Fibroblast of lung (primary cell): ENCODE results near the gene HMGCS2. TPM values are rescaled to one million over a fixed set of nuclear protein-coding genes. Genes with fewer than 3 reads are reported as not detected.
"Not testable (repeated sequence)": the region's sequence is repeated elsewhere in the genome, so short reads cannot be mapped to it uniquely, and the experiment has no call there.

Source experiments
- DNase-seq, 2 donors: peaks; one replicate each; pipeline versions ENCODE4 v3.0.0 to v3.0.0-alpha.2; 2010; ENCODE audit warnings: low read depth in 2 of 2
- H2AFZ ChIP-seq: 2 replicates; pipeline ENCODE4 v1.5.1; 2012; ENCODE audit warnings: low read length, control low read depth, inconsistent platforms
- H3K27ac ChIP-seq: 2 replicates; pipeline ENCODE4 v1.5.1; 2011; ENCODE audit warnings: low read length, control low read depth; ENCODE audit not compliant: insufficient read depth
- H3K27me3 ChIP-seq: 2 replicates; pipeline ENCODE4 v1.5.1; 2011; ENCODE audit warnings: mild to moderate bottlenecking, low read length; ENCODE audit not compliant: control insufficient read depth, insufficient read depth
- H3K36me3 ChIP-seq: 2 replicates; pipeline ENCODE4 v1.5.1; 2011; ENCODE audit warnings: low read length; ENCODE audit not compliant: control insufficient read depth, insufficient read depth
- H3K4me1 ChIP-seq: 2 replicates; pipeline ENCODE4 v1.5.1; 2011; ENCODE audit warnings: low read length; ENCODE audit not compliant: control insufficient read depth, insufficient read depth; ENCODE audit errors: extremely low read depth
- H3K4me2 ChIP-seq: 2 replicates; pipeline ENCODE4 v1.5.1; 2011; ENCODE audit warnings: low read length, control low read depth; ENCODE audit not compliant: insufficient read depth; ENCODE audit errors: extremely low read depth
- H3K4me3 ChIP-seq, 4 experiments: fragments of 200-600 bp in 1 of 4; sonication (generic) in 1 of 4; replicated peaks in 1 of 4; 2 replicates each; pipeline ENCODE4 v1.5.1; 2011 to 2016; ENCODE audit warnings: low read length in 4 of 4, low read depth in 3 of 4, mild to moderate bottlenecking in 3 of 4, control low read depth in 2 of 4, inconsistent platforms in 1 of 4, mixed read lengths in 1 of 4; ENCODE audit not compliant: insufficient read depth in 1 of 4; ENCODE audit errors: control extremely low read depth in 1 of 4
- H3K79me2 ChIP-seq: 2 replicates; pipeline ENCODE4 v1.5.1; 2012; ENCODE audit warnings: mild to moderate bottlenecking, low read length, inconsistent platforms; ENCODE audit not compliant: control insufficient read depth, insufficient read depth
- H3K9ac ChIP-seq: 2 replicates; pipeline ENCODE4 v1.5.1; 2011; ENCODE audit warnings: mild to moderate bottlenecking, low read length, control low read depth; ENCODE audit not compliant: insufficient read depth
- H3K9me3 ChIP-seq: 2 replicates; pipeline ENCODE4 v1.5.1; 2012; ENCODE audit warnings: low read depth, low read length; ENCODE audit not compliant: control insufficient read depth, insufficient read depth
- H4K20me1 ChIP-seq: 2 replicates; pipeline ENCODE4 v1.5.1; 2011; ENCODE audit warnings: low read length; ENCODE audit not compliant: control insufficient read depth, insufficient read depth; ENCODE audit errors: extremely low read depth
- EZH2 ChIP-seq: IDR thresholded peaks from 2 replicates; pipeline ENCODE4 v1.5.1; 2012; ENCODE audit warnings: low read length, control low read depth, mild to moderate bottlenecking; ENCODE audit errors: missing control alignments
- polyA plus RNA-seq, 2 donors: library from polyadenylated mRNA; depleted of rRNA in 1 of 2; stranded (reverse) in 1 of 2; unstranded in 1 of 2; fragments of >200 nt; gene quantifications; 2 replicates each; pipeline ENCODE4 v1.2.1, GENCODE V29; 2011 to 2012; ENCODE audit warnings: missing spikeins in 1 of 2
- total RNA-seq: library from RNA; depleted of rRNA; stranded (reverse); fragments of >200 nt; gene quantifications from 2 replicates; pipeline ENCODE4 v1.2.1, GENCODE V29; 2014
- TF ChIP-seq, protein P1 (sequence below), 2 donors: IDR thresholded peaks in 1 of 2; conservative IDR thresholded peaks in 1 of 2; 1 replicate in 1 of 2; 2 replicates in 1 of 2; pipeline ENCODE4 v1.5.1; 2011 to 2012; ENCODE audit warnings: low read length in 2 of 2, control low read depth in 1 of 2, inconsistent platforms in 1 of 2, low read depth in 1 of 2, mild to moderate bottlenecking in 1 of 2

The HMGCS2 gene
- total and polyA plus RNA-seq, 2 donors (not counting 1 experiment from before 2014, with no cell fraction given): not detected

DNA sequence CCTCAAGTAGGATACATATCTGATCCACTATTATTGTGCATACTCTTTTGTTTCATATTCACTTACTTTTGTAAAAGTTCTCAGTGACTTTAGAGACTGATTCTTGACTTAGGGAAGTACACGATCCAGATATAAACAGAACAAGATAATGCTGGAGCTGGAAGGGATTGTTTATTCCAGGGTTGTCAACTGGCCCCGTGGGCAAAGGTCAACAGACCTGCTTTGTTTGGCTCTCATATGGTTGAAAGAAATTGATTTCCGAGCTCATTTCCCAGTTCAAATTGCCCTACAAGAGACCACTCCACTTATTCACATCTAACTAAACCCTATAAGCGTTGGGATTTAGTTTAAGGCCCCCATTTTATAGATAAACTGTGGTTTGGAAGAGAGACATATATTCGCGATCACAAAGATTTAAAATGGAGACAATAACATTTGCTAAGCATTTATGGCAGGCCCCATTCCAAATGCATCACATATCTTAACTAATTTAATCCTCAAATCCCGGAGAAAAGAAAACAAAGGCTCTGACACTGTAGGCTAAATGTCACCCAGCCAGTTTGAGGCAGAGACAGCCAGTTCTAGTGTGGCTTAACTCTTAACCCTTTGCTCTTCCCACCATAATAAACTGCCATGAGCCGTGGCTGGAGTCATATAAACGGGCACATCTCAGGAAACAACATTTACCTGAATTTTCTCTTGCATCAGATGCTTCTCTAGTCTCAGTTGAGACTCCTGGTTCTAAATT, 21.9 kb upstream of the HMGCS2 start:
- H3K4me1 ChIP-seq: no peaks in the 10 kb centered on the region
- H3K4me2 ChIP-seq: no peak overlapping the region

DNA sequence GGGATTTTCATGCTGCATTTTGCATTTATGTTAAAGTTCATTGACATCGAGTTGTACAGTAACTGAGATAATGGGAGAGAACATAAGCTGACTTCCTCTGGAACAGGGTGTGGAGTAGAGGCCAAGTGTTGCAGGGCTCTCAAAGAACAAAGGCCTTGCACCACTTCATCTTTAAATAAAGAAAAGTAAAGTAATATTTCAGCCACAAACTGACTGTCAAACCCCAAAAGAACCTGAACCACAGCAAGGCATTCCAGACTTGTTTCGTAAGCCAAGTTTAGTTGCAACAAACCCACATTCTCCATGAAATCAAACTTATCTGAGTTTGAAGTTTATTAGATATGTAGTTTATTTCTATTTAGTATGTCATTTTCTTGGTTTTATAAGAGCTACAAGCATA, 19.1 kb upstream of the HMGCS2 start:
- no peak overlapping the region for H3K4me2 ChIP-seq
- no peak overlapping the region for H3K9ac ChIP-seq
- TF ChIP-seq EZH2: no peak
- TF ChIP-seq, protein P1, sequence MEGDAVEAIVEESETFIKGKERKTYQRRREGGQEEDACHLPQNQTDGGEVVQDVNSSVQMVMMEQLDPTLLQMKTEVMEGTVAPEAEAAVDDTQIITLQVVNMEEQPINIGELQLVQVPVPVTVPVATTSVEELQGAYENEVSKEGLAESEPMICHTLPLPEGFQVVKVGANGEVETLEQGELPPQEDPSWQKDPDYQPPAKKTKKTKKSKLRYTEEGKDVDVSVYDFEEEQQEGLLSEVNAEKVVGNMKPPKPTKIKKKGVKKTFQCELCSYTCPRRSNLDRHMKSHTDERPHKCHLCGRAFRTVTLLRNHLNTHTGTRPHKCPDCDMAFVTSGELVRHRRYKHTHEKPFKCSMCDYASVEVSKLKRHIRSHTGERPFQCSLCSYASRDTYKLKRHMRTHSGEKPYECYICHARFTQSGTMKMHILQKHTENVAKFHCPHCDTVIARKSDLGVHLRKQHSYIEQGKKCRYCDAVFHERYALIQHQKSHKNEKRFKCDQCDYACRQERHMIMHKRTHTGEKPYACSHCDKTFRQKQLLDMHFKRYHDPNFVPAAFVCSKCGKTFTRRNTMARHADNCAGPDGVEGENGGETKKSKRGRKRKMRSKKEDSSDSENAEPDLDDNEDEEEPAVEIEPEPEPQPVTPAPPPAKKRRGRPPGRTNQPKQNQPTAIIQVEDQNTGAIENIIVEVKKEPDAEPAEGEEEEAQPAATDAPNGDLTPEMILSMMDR (conservative IDR thresholded peaks at IDR 0.05 in 1 of 2, IDR thresholded peaks at IDR 0.05 in 1 of 2; ENCODE audit: low read depth in 1 of 2, low read length in 2 of 2): no peak
- H3K4me1 ChIP-seq: no peaks in the 10 kb centered on the region
- H3K9me3 ChIP-seq: no peaks in the 10 kb centered on the region
- DNase-seq: peak; percentile 66 to 87
- H4K20me1 ChIP-seq: no peaks in the 10 kb centered on the region
- H2AFZ ChIP-seq: no peak overlapping the region
- peaks cover 10% of the 10 kb centered on the region for H3K27me3 ChIP-seq
- H3K36me3 ChIP-seq: no peaks in the 10 kb centered on the region
- no peaks in the 10 kb centered on the region for H3K79me2 ChIP-seq
- no peak overlapping the region for H3K27ac ChIP-seq
- H3K4me3 ChIP-seq: no peak overlapping the region

More for the DNA sequence above, 21.9 kb upstream of the HMGCS2 start:
- Histone ChIP-seq H3K36me3 (no peaks in the 10 kb centered on the region), H2AFZ (no peak overlapping the region), H3K9ac (no peak overlapping the region), H3K27ac (no peak overlapping the region), H3K9me3 (no peaks in the 10 kb centered on the region), H4K20me1 (no peaks in the 10 kb centered on the region), H3K4me3 (no peak overlapping the region), H3K79me2 (no peaks in the 10 kb centered on the region), H3K27me3 (peaks cover 10% of the 10 kb centered on the region)
- no peak for DNase-seq
- TF ChIP-seq EZH2: no peak
- TF ChIP-seq, protein P1 (conservative IDR thresholded peaks at IDR 0.05 in 1 of 2, IDR thresholded peaks at IDR 0.05 in 1 of 2; ENCODE audit: low read depth in 1 of 2, low read length in 2 of 2): no peak

DNA sequence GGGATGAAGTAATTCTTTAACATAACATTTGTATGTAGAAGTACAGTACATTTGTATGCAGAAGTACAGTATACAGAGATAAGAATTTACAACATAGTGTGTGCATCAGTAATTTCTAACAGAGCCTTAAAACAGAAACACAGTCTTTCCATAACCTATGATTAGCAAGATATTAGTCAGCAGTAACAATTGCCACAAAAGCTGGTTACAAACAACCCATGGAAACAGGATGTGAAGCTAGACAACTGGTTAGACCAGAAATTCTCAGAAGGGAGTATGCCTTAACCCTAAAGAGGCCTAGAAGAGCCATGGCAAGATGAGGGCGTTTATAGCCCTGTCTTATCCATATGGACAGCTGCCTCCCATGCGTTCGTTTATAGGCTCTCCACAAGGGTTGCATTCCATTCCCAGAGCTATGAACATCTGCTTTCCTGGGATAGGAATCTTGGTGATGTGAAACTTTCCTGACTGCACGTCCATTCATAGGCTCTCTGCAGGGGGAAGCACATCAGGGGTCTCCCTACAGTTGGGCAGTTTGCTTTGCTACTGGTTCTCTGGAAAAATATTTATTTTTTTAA, 17.9 kb upstream of the HMGCS2 start:
- not testable (repeated sequence) for H3K9ac ChIP-seq, H3K27ac ChIP-seq, H4K20me1 ChIP-seq, H3K4me2 ChIP-seq, H3K4me3 ChIP-seq, H3K27me3 ChIP-seq, H3K4me1 ChIP-seq, DNase-seq, H3K36me3 ChIP-seq, H3K79me2 ChIP-seq, H2AFZ ChIP-seq, H3K9me3 ChIP-seq

DNA sequence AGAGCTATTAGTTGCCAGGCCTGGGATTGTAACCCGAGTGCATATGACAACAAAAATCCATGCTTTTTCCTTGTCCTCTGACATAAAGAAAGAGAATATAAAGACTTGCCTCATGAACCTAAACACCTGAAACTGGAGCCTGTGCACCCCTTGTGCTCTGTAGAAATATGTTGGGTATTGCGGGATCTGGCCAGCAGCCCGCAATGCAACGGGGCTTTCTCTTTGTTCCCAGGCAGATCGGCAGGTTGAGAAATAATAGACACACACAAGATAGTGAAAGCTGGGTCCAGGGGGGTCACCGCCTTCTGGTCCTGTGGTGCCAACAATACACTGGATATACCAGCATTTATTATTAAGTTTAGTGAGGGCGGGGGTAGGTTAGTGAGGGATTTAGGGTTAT, 17.3 kb upstream of the HMGCS2 start:
- not testable (repeated sequence) for H3K9ac ChIP-seq, H2AFZ ChIP-seq, H4K20me1 ChIP-seq, H3K79me2 ChIP-seq, H3K4me2 ChIP-seq, H3K27ac ChIP-seq, H3K9me3 ChIP-seq, H3K27me3 ChIP-seq, H3K4me1 ChIP-seq, H3K36me3 ChIP-seq, H3K4me3 ChIP-seq, DNase-seq
